ENCODE results near the gene CD247.
A peak's percentile ranks its signal among the peaks of the same experiment; 100 is the strongest.
"Not testable (repeated sequence)": the region's sequence is repeated elsewhere in the genome, so short reads cannot be mapped to it uniquely, and the experiment has no call there.

Gene CD247
- total RNA-seq: 367 reads per million, percentile 96 among the genes with 10 or more reads in this experiment

DNA sequence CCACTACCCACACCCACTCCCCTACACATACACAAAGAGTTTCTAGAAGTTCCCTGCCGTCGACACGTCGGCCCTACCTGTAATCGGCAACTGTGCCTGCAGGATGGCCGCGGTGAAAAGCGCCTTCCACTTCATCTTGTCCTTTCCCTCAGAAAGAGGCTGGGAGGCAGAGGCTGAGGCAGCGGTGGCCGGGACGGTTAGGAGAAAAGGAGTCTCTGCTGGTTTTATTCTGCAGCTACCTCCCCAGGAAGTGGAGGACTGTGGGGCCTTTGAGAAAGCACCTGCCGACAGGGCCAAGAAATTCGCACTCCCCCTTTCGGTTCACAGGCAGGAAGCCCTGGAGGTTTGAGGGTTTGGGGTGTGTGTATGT lies at the start of gene CD247:
CD247 (minus strand) TSS at position 199 of the 370 bp plus-strand sequence; CDS start at position 135, 64 bp downstream.
- peak; percentile 72 for DNase-seq

DNA sequence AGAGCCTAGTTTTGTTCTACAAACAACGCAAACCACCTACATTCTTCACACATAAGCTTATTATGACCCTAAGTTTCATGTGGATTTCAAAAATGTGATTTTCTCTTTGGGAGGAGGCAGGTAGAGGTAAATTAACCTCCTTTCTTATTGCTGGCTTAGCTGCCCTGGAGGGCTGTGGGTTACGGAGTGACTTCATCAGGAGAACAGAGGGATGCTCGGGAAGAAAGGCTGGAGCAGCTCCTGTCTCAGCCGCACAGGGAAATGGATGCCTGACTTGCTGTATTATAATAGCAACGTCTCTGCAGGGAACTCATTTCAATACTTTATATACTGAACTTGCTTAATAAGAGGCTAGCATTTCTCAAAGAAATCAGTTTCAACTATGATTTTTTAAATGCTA lies 49.3 kb upstream of the CD247 start:
- no peak for DNase-seq

DNA sequence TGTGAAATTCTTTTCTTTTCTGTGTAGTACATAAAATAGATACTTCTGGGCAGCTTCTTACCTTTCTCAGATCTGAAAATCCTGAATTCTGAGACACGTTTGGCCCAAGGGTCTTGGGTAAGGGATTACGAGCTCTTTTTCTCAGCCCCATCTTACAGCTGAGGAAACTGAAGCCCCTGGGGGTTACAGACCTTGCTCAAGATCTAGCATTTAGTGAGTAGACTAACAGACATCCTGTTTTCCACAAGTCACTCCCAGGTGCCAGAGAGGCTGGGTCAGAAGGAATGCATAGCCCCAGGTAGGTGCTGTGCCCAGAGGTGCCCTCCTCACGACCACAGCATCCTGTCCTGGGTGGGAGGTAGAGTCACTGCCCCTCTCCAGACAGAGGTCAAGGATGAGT lies 48.4 kb upstream of the CD247 start:
- no peak for DNase-seq

DNA sequence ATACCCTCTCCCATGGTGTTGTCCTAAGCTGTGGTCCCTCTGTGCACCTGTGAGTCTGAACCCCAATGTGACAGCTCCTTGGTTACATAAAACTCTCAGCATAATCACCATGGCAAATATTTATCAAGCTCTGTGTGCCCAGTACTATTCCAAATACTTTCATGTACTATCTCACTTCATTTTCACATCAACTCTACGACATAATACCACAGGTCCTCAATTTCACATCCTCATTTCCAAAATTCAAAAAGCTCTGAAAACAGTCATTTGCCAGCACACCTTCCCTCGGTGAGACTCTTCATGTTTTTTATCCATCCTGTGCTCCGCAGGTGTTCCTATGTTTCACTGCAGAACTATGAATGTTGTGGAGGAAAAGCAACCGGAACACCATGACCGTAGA lies 47.6 kb upstream of the CD247 start:
- no peak for DNase-seq

DNA sequence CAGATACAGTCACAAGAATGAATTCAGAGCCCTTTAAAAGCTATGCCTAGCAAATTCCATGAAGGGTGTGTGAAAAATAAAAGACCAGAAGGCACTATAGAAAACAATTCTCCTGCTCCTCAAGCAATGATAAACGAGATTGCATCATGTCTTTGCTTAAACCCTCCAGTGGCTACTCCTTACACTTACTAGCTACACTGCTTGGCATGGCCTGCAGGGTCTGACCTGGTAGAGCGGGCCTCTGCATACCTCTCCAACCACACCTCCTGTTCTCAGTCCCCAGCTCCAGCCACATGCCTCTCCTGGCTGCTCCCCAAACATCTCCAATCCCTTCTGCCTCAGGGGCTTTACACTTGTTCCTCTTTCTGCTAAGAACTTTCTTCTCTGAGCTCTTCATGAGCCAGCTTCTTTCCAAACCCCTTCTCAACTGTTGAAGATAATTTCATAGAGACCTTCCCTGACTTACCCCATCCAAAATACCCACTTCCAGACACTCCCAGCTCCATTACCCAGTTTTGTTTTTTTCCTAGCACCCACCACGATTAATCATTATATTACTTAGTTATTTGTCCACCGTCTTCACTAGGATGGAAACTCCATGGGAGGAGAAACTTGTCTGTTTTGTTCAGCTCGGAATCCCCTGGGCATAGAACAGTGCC lies 46.4 kb upstream of the CD247 start:
- DNase-seq: no peak

DNA sequence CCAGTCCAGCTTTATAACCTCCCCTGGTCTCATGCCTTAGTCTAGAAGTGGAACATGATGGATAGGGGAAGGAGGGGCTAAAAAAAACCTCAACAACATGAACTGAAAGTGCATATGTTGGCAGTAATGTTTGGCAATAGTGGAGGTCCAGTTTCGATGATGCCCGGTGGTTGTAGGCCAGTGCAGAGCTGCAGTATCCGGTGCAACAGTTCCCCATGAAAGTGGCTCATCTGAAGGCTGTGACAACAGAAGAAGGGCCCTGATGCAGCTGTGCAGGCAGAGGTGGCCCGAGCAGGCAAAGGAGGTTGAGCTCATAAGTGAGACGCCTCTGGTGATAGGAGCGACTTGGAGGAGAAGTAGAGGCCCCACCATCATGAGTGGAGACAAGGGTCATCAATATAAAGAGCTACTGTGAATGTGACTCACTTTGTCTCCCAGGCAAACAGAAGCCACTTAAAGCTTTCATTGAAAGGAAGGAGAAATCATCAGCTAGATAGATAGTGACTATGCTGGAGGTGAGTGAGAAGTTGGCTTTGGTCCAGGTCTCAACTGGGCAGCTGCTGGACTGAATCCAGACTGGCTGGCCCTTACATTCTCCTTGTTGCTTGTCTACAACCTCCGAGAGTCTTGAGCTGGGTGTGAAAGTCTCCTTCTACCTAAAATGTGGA lies 45.4 kb upstream of the CD247 start:
- DNase-seq: no peak

DNA sequence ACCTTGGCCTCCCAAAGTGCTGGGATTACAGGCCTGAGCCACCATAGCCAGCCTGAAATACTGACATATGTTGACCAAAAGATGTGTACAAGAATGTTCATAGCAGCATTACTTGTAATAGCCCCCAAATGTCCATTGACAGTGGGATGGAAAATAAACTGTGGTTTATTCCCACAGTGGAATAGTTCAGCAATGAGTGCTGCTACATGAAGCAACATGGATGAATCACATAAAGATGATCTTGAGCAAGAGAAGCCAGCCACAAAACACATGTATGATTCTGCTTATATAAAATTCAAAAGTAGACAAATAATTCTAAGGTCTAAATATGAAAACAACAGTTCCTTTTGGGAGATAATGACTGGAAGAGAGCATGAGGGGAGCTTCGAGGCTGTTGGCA lies 44.4 kb upstream of the CD247 start:
- DNase-seq: no peak

DNA sequence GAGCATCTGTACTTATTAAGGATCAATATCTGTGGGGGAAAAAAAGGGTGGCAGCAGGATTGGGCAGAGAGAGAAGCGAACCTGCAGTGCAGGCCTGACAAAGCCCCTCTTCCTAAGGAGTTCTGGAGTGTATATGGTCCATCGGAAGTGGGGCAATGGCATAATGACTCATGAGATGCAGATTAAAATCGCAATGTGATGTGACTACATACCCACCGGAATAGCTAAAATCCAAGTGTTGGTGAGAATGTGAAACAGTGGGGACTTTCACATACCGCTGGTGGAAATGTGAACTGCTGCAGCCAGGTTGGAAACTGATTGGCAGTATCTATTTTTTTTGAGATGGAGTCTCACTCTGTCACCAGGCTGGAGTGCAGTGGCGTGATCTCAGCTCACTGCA lies 43.4 kb upstream of the CD247 start:
- DNase-seq: no peak

DNA sequence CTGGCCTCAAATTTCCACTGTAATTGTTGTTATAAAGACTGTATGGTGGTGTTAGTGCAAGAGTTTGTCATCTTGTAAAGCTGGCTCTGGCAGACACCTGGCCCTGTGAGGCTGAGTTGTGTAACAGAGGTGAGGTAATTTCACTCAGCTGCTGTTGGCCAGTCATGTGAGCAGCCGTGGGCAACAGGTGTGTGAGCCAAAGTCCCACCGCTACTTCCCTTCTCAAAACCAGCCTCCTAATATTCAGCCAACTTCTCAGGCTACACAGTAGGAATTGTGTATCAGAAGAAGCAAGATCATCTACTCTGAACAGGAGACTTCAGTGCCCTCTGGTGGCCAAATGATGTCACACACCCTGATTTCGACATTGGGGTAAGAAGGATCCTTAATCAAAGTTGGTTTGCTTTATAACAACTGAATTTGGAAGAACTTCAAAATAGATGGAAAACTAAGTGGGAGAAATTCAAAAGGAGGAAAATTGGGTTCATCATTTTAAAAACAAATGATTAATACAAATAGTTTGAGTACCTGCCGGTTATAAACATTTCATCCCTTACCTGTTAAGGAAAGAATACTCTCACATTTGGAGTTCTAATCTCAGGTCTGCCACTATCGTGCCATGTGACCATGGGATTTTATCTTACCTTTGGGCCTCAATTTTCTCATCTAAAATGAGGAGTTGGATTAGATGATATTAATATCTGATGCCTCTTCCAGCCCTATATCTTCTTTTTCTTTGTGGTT lies 37.8 kb upstream of the CD247 start:
- DNase-seq: peak; percentile 69

DNA sequence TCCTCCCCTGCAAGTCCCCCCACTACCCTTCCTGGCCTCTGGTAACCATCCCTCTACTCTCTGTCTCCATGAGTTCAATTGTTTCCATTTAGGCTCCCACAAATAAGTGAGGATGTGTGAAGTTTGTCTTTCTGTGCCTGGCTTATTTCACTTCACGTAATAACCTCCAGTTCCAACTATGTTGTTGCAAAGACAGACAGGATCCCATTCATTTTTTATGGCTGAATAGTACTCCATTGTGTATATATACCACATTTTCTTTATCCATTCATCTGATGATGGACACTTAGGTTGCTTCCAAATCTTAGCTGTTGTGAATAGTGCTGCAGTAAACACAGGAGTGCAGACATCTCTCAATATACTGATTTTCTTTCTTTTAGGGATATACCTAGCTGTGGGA lies 36.7 kb upstream of the CD247 start:
- DNase-seq: not testable (repeated sequence)

DNA sequence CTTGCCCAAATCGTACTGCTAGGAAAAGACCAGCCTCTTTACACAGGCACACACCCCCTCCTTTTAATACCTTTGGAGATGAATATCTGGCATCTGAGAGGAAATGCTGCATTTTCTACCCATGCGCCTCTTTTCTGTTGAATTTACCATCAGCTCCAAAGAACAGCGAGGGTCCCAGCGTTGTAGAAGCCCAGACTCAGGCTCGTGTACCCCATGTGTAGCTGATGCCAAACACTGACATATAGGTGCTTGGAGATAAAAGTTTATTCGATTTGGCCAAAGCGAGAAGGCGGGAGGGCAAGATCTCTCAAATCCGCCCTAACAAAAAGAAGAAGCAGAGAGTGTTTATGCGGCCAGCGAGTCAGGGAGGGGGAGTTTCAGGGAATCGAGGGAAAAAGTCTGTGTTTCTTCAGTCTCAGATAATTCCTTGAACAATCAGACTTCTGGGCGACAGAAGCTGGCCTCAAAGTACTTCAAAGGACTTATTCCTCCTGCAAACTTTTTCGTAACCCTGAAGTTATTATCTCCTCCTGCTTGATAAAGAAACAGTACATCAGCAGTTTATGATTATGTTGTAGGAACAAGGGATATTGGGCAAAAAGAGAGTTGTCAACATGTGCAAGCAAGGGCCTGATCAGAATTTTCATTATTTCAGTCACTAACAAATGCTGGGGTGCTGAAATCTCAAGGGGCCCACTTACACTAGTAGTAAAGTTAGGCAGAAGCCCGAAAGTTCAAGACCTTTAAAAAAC lies 35.9 kb upstream of the CD247 start:
- DNase-seq: no peak

DNA sequence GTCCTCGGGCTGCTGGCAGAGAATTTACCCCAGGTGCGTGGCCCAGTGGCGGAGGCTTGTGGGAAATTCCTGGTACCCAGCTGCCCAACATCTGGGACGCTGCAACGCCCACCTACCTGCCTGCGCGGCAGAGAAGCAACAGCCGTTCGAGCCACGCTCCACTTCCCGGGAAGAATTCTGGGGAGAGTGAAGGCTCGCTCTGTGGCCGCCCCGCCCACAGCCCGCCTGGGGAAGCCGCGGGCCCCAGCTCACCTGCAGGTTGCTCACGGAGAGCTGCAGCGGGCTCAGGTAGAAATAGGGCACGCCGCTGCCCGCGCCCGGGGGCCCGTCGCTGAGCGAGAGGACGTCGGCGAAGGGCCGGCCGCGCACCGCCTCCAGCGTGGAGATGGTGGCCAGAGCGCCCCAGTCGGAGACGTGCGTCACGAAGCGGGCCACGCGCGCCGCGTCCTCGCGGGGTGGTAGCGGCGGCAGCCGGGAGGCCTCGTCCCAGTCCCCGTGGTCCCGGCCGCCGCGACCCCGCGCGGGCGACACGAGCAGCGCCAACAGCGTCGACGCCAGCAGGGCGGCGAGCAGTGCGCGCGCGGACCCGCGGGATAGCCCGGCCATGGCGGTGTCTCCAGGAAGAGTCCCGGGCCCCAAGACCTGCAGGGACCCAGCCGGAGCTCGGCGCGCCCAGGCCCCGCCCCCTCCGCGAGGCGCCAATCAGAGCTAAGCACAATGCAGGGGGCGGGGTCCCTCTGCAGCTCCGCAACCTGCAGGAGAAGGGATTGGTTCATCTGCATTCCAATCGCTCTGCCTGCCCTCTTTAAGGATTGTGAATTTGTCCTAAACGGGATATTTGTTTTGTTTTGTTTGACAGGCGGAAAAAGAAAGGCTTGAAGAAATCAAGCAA lies 35.1 kb upstream of the CD247 start, which contains the start of gene CREG1:
CREG1 (minus strand) TSS at position 627 of the 892 bp plus-strand sequence.
- DNase-seq: peak; percentile 89

DNA sequence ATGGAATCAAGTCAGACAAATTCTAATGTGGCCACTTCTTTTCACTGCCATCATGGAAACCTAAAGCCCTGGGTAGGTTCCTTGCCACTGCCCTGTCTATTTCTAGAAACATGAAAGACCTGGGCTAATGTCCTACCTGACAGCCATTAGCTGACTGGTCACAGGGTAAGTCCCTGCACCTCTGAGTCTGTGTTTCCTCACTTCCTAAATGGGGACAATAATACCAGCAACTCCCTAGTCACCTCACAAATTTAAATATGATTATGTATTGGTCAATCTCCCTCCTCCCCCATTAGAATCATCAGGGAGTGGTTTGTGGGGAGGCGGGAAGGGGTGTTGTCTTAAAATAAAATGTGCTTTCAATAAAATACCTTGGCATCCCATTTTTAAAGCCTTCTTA lies 33.0 kb upstream of the CD247 start:
- no peak for DNase-seq

DNA sequence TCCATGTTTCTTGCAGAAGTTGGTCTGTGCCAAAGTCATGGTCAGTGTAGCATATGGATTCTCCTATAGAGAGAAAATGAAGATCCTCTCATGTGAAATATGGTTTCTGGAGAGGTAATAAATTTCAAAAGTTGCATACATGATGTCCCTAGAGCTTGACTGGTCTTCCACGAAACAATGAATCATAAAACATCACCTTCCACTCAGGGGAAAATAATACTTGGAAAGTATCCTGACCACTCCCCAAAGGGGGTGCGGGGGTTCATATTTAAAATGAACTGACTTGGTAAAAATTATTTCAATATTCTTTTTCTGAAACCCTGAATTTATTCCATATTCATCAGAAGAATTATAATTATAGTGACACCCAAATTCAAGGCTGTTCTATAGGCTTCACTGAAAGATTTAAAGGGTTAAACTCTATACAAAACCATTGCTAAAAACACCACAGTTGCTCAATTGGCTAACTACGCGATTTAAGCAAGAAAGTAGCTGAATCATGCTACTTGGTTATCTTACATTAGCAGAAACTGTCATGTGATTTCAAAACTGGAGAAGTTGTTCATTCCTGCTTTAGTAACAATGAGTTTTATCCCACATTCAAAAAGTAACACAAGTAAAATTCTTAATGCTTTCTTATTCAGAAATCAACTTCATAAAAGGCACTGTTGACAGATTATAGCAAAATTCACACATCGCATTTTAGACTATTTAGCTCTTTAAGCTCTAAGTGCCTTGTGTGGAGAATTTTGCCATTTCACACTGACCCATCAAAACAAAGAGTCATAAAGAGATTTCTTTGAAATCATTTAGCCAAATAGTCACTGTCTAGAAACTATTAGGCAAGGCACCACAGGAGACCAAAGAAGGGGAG lies 30.0 kb upstream of the CD247 start:
- DNase-seq: no peak

DNA sequence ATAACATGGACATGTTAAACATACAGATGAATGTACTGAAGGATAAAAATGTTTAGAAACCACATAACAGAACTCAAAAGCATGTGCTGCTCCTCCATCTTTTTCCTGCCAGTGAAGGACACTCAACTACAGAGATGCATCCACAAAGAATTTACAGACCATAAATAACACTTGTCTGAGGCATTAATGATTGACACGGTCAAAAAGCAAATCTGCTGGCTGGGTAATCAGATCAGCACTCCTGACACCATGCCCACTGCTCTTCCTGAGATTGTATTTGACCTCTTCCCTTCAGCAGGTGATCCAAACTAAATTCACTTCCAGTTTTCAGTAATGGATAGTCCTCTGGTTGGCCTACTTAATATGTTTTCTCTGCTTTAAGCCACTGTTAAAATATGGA lies 28.6 kb upstream of the CD247 start:
- DNase-seq: no peak

DNA sequence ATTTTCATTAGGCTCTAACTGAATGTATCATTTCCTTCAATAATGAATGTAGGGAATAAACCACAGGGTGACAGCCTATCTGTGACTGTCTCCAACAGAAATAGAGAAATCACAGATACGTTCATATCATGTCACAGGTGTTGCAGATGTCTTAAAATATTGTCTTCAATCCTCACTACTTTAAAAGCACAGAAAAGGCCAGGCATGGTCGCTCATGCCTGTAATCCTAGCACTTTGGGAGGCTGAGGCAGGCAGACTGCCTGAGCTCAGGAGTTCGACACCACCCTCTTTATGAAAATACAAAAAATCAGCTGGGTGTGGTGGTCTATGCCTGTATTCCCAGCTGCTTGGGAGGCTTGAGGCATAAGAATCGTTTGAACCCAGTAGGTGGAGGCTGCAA lies 27.0 kb upstream of the CD247 start:
- no peak for DNase-seq

DNA sequence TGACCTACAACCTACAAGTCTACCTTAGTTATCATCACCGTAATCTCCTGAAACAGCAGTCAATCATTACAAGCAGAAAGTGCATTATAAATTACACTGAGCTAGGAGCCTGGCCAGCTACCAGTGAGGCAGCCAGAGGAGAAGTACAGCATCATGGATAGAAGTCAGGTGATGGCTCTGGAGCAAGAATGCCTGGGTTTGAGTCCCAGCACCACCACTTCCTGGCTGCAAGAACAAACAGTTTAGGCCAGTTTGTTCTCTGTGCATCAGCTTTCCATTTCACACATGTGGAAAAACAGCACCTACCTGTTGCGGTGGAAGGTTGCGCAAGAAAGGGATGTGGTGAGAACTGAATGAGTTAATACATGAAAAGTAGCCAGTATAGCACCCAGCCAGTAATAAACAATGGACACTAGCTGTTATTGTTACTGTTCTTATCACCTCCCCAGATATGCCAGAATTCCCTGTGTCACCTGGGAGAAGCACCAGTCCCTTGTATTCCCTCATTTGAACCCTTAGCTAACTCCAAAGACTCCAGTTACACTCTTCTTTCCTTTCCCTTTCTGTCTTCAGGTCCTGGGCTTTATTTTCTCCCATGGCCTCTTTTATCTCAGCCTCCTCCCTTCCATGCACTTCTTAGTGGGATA lies 26.2 kb upstream of the CD247 start:
- no peak for DNase-seq

DNA sequence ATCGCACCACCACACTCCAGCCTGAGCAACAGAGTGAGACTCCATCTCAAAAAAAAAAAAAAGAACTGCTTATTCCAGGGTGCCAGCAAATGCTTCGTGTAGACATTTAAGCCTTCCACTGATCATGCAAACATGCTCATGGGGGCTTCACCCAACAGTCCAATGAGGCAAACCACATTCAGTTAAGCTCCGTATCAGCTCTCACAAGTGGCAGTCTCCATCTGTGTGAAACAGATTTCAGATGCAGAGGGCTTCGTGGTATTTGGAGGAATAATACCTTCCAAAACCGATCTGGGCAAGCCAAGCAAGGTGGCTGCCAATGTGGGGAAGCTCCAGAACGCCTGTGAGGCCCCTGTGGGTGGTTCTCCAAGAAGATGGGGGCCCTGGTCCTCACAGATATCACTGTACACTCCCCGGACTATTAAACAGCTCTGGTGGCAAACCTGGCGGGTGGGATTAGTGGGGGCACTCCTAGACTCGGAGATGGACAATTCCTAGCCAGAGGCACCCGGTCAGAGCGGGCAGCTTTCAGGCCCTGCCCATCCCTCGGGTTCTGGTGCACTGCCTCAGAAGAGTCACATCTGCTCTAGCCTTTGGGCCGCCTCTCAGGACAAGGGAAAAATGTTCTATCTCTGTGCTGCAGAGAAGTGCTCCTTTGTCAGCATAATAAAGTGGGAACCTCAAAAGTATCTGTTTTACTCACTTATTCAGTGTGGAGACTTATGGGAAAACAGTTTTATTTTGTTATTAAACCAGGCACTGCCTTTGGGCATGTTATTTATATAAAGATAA lies 25.1 kb upstream of the CD247 start:
- no peak for DNase-seq

Data from effector CD4-positive, alpha-beta T cell (primary cell).